BE2C (cell line): Measurements from ENCODE around the gene CCDC92B. TPM values are rescaled to one million over a fixed set of nuclear protein-coding genes. Genes with fewer than 3 reads are reported as not detected.
A peak's percentile ranks its signal among the peaks of the same experiment; 100 is the strongest.

Source experiments
- DNase-seq: peaks from one replicate; pipeline ENCODE4 v3.0.0-alpha.2; 2020
- H3K27me3 ChIP-seq: fragments of 250-450 bp; sonication (Bioruptor Pico); 2 replicates; pipeline ENCODE4 v1.5.1; 2020; ENCODE audit warnings: mild to moderate bottlenecking
- H3K36me3 ChIP-seq: fragments of 250-450 bp; sonication (Bioruptor Pico); 2 replicates; pipeline ENCODE4 v1.5.1; 2020; ENCODE audit warnings: mild to moderate bottlenecking
- H3K4me1 ChIP-seq: fragments of 250-450 bp; sonication (Bioruptor Pico); 2 replicates; pipeline ENCODE4 v1.5.1; 2020
- H3K4me3 ChIP-seq: 2 replicates; pipeline ENCODE4 v1.5.1; 2011; ENCODE audit warnings: low read depth, low read length
- H3K9me3 ChIP-seq: fragments of 250-450 bp; sonication (Bioruptor Pico); 2 replicates; pipeline ENCODE4 v1.5.1; 2020
- polyA plus RNA-seq: library from polyadenylated mRNA; unstranded; fragments of >200 nt; gene quantifications from one replicate; pipeline ENCODE4 v1.2.1, GENCODE V29; 2012; ENCODE audit warnings: low read depth, missing spikeins; ENCODE audit not compliant: insufficient read length, insufficient read depth
- TF ChIP-seq, protein P1 (sequence below): IDR thresholded peaks from 2 replicates; pipeline ENCODE4 v1.5.1; 2012; ENCODE audit warnings: mild to moderate bottlenecking, low read depth, low read length

The CCDC92B gene
- polyA plus RNA-seq: 9.4 TPM

DNA sequence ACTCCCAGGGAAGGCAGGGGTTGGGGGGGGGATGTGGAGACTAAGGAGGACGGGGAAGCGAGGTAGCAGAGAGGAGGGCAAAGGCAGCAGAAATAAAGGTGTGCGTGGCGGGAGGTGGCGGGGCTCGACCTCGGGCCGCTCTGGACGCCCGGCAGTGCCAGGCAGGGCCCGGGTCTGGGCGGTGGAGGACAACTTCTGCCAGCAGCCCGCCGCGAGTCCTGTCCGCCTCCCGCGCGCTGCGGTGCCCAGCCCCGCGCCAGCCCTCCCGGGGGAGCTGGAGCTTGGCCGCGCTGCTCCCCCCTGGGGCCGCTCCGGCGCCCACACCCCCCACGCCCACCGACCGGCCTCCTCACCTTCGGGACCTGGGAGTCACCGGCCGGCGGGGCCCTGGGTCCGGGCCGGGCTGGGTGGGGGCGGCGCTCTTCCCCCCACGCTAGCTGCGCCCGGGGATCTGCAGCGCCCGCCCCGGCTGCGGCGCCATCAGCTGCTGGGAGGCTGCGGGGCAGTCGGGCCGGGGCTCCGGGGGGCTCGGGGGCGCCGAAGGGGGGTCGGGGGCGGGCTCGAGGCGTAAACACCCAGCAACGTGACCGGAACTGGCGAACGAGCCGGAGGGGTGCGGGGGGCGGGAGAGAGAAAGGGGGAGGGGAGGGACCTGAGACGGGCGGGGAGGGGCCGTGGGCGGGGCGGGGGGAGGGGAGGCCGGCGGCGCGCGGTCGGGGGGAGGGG is at the start of gene CCDC92B:
TSS of gene CCDC92B (minus strand) at position 595 of the 726 bp plus-strand sequence. CDS start 14,507 bp downstream, outside the sequence.
- peak within 1 kb of the TSS; percentile 59 for H3K4me3 ChIP-seq
- H3K9me3 ChIP-seq: no peaks in the 10 kb centered on the region
- TF ChIP-seq, protein P1, sequence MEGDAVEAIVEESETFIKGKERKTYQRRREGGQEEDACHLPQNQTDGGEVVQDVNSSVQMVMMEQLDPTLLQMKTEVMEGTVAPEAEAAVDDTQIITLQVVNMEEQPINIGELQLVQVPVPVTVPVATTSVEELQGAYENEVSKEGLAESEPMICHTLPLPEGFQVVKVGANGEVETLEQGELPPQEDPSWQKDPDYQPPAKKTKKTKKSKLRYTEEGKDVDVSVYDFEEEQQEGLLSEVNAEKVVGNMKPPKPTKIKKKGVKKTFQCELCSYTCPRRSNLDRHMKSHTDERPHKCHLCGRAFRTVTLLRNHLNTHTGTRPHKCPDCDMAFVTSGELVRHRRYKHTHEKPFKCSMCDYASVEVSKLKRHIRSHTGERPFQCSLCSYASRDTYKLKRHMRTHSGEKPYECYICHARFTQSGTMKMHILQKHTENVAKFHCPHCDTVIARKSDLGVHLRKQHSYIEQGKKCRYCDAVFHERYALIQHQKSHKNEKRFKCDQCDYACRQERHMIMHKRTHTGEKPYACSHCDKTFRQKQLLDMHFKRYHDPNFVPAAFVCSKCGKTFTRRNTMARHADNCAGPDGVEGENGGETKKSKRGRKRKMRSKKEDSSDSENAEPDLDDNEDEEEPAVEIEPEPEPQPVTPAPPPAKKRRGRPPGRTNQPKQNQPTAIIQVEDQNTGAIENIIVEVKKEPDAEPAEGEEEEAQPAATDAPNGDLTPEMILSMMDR: no peak
- H3K4me1 ChIP-seq: no peaks in the 10 kb centered on the region
- no peaks in the 10 kb centered on the region for H3K36me3 ChIP-seq
- peak; percentile 31 for DNase-seq
- H3K27me3 ChIP-seq: no peaks in the 10 kb centered on the region

DNA sequence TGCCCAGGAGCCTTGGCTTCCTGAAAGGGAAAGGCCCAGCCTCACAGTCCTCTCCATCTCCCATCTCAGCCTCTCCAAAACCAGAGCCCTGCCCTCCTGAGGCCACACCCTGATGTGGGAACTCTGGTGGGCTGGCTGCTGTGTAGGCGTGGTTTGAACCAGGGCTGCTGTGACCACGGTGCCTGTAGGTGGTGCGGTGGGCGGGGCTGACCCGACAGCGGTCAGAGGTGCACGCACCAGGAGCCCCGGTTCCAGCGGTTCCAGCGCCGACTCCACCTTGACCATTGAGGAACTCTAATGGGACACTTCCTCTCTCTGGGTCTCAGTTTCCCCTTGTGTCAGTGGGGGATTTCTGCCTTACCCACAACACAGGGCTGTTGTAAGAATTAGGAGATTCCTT is 49.2 kb upstream of the CCDC92B start:
- Histone ChIP-seq H3K36me3 (no peaks in the 10 kb centered on the region), H3K27me3 (no peaks in the 10 kb centered on the region), H3K4me1 (no peaks in the 10 kb centered on the region), H3K4me3 (no peak overlapping the region), H3K9me3 (no peaks in the 10 kb centered on the region)
- TF ChIP-seq, protein P1: no peak
- DNase-seq: no peak

GRCh38 chr17:2798188-2798587 is 48.7 kb upstream of the CCDC92B start:
- H3K36me3 ChIP-seq: no peaks in the 10 kb centered on the region
- H3K4me1 ChIP-seq: no peaks in the 10 kb centered on the region
- H3K9me3 ChIP-seq: no peaks in the 10 kb centered on the region
- TF ChIP-seq, protein P1: no peak
- H3K27me3 ChIP-seq: no peaks in the 10 kb centered on the region
- H3K4me3 ChIP-seq: no peak overlapping the region
- DNase-seq: no peak

DNA sequence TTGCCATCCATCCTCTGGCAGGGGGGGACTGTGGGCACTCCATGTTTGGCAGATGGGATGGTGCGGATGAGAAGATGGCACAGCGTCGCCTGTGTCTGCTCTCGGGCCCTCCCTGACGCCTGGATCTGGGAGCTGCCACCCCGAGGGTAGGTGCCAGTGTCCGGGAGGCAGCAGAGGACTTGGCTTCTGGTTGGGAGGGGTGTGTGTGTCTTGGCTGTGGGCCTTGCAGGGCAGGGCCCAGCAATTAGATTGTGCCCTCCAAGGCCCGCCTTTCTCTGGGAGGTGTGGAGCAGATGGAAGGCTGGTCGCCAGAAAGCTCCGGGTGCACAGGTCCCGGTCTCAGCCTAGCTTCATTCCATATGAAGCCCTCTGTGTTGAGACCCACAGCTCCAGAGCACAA is 48.2 kb upstream of the CCDC92B start:
- Histone ChIP-seq H3K27me3 (no peaks in the 10 kb centered on the region), H3K36me3 (no peaks in the 10 kb centered on the region), H3K9me3 (no peaks in the 10 kb centered on the region), H3K4me1 (no peaks in the 10 kb centered on the region), H3K4me3 (no peak overlapping the region)
- DNase-seq: no peak
- TF ChIP-seq, protein P1: no peak

- Histone ChIP-seq H3K4me3 (no peak overlapping the region), H3K9me3 (no peaks in the 10 kb centered on the region), H3K36me3 (no peaks in the 10 kb centered on the region), H3K4me1 (no peaks in the 10 kb centered on the region), H3K27me3 (no peaks in the 10 kb centered on the region)
- DNase-seq: no peak
- TF ChIP-seq, protein P1: no peak
Observed at GRCh38 chr17:2797226-2797625, 47.8 kb upstream of the CCDC92B start.

DNA sequence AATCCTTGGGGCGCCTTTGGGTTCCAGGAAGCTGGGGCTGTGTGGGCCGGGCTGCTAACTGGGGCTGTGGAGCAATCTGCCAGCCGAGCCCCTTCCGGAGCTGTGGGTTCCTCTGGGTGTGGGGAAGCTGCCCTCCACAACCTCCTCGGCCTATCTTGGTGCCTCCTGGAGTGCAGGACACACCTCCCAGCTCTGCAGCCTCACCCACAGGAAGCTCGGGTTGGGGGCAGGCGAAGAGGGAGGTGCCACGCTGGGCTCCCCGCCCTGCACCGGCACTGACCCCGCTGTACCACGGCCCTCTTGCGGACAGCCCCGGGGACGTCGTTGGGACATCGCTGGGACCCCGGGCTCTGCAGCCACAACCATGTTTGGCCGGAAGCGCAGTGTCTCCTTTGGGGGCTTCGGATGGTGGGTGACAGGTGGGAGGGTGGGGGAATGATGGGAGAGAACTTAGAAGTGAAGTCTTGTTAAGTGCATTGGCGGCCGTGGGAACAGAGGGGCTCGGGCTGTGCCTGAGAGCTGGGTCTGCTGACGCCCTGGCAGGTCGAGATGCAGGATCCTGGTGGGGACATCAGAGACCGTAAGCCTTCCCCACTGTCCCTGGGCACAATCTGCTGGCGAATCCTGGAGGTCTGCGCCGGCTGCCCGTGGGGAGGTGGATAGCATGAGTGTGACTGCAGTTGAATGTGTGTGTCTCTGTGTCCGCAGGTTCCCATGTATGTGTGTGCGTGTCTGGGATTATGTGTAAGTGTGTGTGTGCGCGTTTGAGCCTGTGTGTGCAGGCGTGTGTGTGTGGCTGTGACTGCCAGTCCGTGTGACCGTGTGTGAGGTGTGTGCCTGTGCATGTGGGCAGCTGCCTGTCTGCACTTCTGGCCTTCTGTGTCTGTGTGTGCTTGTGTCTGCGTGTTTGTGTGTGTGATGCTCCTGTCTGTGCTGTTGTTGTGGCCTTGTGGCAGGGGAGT is 47.0 kb upstream of the CCDC92B start, which contains the start of gene RAP1GAP2:
TSS of gene RAP1GAP2 (plus strand) at position 275 of the 962 bp plus-strand sequence. CDS start at position 365, 90 bp downstream.
- H3K9me3 ChIP-seq: no peaks in the 10 kb centered on the region
- TF ChIP-seq, protein P1: no peak
- no peaks in the 10 kb centered on the region for H3K36me3 ChIP-seq
- DNase-seq: no peak
- no peak within 1 kb of the TSS for H3K4me3 ChIP-seq
- H3K27me3 ChIP-seq: no peaks in the 10 kb centered on the region
- H3K4me1 ChIP-seq: no peaks in the 10 kb centered on the region
